Gastroesophageal sphincter (tissue), 4 donors: ENCODE results near the gene ATF7IP2. TPM values are rescaled to one million over a fixed set of nuclear protein-coding genes. Genes with fewer than 3 reads are reported as not detected.
"Not testable (repeated sequence)": the region's sequence is repeated elsewhere in the genome, so short reads cannot be mapped to it uniquely, and the experiment has no call there.

Source experiments
- ATAC-seq: fragments of 150-250 bp; one replicate; pipeline ENCODE4 v1.9.1; 2016; ENCODE audit warnings: mild to moderate bottlenecking, moderate library complexity
- H3K27ac ChIP-seq, 4 donors: fragments of 200-600 bp; sonication (generic) in 3 of 4; 1 replicate in 3 of 4; 2 replicates in 1 of 4; pipeline ENCODE4 v1.5.1; 2016 to 2019
- H3K27me3 ChIP-seq: fragments of 200-600 bp; sonication (generic); one replicate; pipeline ENCODE4 v1.5.1; 2019
- H3K36me3 ChIP-seq, 2 donors: fragments of 200-600 bp; sonication (generic); one replicate each; pipeline ENCODE4 v1.5.1; 2019; ENCODE audit warnings: control low read depth in 1 of 2
- H3K4me1 ChIP-seq, 3 donors: fragments of 200-600 bp; sonication (generic); 1 replicate in 2 of 3; 2 replicates in 1 of 3; pipeline ENCODE4 v1.5.1; 2016 to 2019; ENCODE audit warnings: control low read depth in 2 of 3
- H3K4me3 ChIP-seq, 2 donors: fragments of 200-600 bp; sonication (generic); one replicate each; pipeline ENCODE4 v1.5.1; 2019; ENCODE audit warnings: mild to moderate bottlenecking in 1 of 2, moderate library complexity in 1 of 2
- H3K9me3 ChIP-seq, 3 donors: fragments of 200-600 bp; sonication (generic); one replicate each; pipeline ENCODE4 v1.5.1; 2017 to 2019; ENCODE audit warnings: control low read depth in 2 of 3
- CTCF ChIP-seq, 4 experiments: fragments of 200-600 bp in 2 of 4; fragments of 450-650 bp in 2 of 4; sonication (generic) in 1 of 4; IDR thresholded peaks; one replicate each; pipeline ENCODE4 v1.5.1; 2017 to 2019; ENCODE audit warnings: antibody characterized with exemption in 4 of 4, mild to moderate bottlenecking in 2 of 4, moderate library complexity in 2 of 4
- EP300 ChIP-seq: sonication (generic); formaldehyde crosslinking; IDR thresholded peaks from one replicate; pipeline ENCODE4 v1.6.1; 2017; ENCODE audit warnings: antibody characterized with exemption, mild to moderate bottlenecking
- POLR2A ChIP-seq, 2 donors: fragments of 450-650 bp; IDR thresholded peaks; one replicate each; pipeline ENCODE4 v1.6.1; 2017; ENCODE audit warnings: antibody characterized with exemption in 2 of 2, mild to moderate bottlenecking in 2 of 2, moderate library complexity in 1 of 2
- POLR2AphosphoS5 ChIP-seq: sonication (generic); formaldehyde crosslinking; IDR thresholded peaks from one replicate; pipeline ENCODE4 v1.6.1; 2017; ENCODE audit warnings: antibody characterized with exemption
- WGBS, 2 donors: methylation state at CpG; one replicate each; pipeline ENCODE4 v1.1.5; 2018; ENCODE audit warnings: low coverage in 1 of 2; 5-methylcytosine and 5-hydroxymethylcytosine counted together
- total RNA-seq, 4 donors: library from RNA; depleted of rRNA; stranded (reverse); fragments of >200 nt; gene quantifications; one replicate each; pipeline ENCODE4 v1.1.0, GENCODE V29; 2016

ATF7IP2 gene
- total RNA-seq, 4 donors from 2014 or later = 4.6 to 11.2 (median 7.2) TPM

- H3K4me3 ChIP-seq = no peak overlapping the region
- no peak for ATAC-seq
- no peaks in the 10 kb centered on the region for H3K36me3 ChIP-seq
- no peak for TF ChIP-seq POLR2AphosphoS5
- no peak for TF ChIP-seq EP300
- no peak for TF ChIP-seq CTCF (IDR thresholded peaks at IDR 0.05)
- no peak for TF ChIP-seq POLR2A (IDR thresholded peaks at IDR 0.05)
- 70 to 73% methylated on average over 4 to 5 of the region's 5 CpGs for WGBS, 2 donors
- no peaks in the 10 kb centered on the region for H3K27me3 ChIP-seq
- H3K4me1 ChIP-seq = no peaks in the 10 kb centered on the region
- H3K9me3 ChIP-seq = no peaks in the 10 kb centered on the region
- no peak overlapping the region for H3K27ac ChIP-seq
These were observed 36.0 kb upstream of the ATF7IP2 start for GRCh38 chr16:10349851-10350250.

- no peaks in the 10 kb centered on the region for H3K27me3 ChIP-seq
- H3K27ac ChIP-seq = no peak overlapping the region
- no peaks in the 10 kb centered on the region for H3K9me3 ChIP-seq
- H3K4me1 ChIP-seq = no peaks in the 10 kb centered on the region
- no peak for ATAC-seq
- H3K4me3 ChIP-seq = no peak overlapping the region
- 66 to 74% methylated on average over 2 of the region's 2 CpGs for WGBS, 2 donors
- TF ChIP-seq POLR2A (IDR thresholded peaks at IDR 0.05) (no peak), POLR2AphosphoS5 (no peak), CTCF (IDR thresholded peaks at IDR 0.05) (no peak), EP300 (no peak)
- H3K36me3 ChIP-seq = no peaks in the 10 kb centered on the region
These were observed 33.6 kb upstream of the ATF7IP2 start for GRCh38 chr16:10352262-10352661.

- Histone ChIP-seq H3K4me3 (no peak overlapping the region), H3K4me1 (no peaks in the 10 kb centered on the region), H3K36me3 (no peaks in the 10 kb centered on the region), H3K27ac (no peak overlapping the region), H3K9me3 (no peaks in the 10 kb centered on the region), H3K27me3 (peaks cover 4% of the 10 kb centered on the region)
- TF ChIP-seq POLR2A (IDR thresholded peaks at IDR 0.05) (no peak), POLR2AphosphoS5 (no peak), CTCF (IDR thresholded peaks at IDR 0.05) (no peak), EP300 (no peak)
- 94% methylated on average over 12 of the region's 23 CpGs; no CpG with 5 or more reads in 1 of the 2 donors for WGBS, 2 donors
- ATAC-seq = no peak
These were observed 30.3 kb upstream of the ATF7IP2 start for GRCh38 chr16:10355589-10355988.

- no peak for ATAC-seq
- H3K27me3 ChIP-seq = peaks cover 19% of the 10 kb centered on the region
- H3K36me3 ChIP-seq = no peaks in the 10 kb centered on the region
- 86 to 87% methylated on average over 4 to 8 of the region's 11 CpGs for WGBS, 2 donors
- H3K27ac ChIP-seq = no peak overlapping the region
- TF ChIP-seq CTCF (IDR thresholded peaks at IDR 0.05) = no peak
- no peak for TF ChIP-seq POLR2AphosphoS5
- TF ChIP-seq POLR2A (IDR thresholded peaks at IDR 0.05) = no peak
- TF ChIP-seq EP300 = no peak
- no peaks in the 10 kb centered on the region for H3K4me1 ChIP-seq
- H3K4me3 ChIP-seq = no peak overlapping the region
- H3K9me3 ChIP-seq = no peaks in the 10 kb centered on the region
These were observed 28.7 kb upstream of the ATF7IP2 start for GRCh38 chr16:10356870-10357842.

- not testable (repeated sequence) for H3K27ac ChIP-seq
These were observed 24.1 kb upstream of the ATF7IP2 start for GRCh38 chr16:10361747-10362076.

More at GRCh38 chr16:10361747-10362076, 24.1 kb upstream of the ATF7IP2 start:
- H3K36me3 ChIP-seq, H3K4me3 ChIP-seq, H3K9me3 ChIP-seq, H3K4me1 ChIP-seq, ATAC-seq: not testable (repeated sequence)
- peaks cover 28% of the 10 kb centered on the region for H3K27me3 ChIP-seq
- WGBS, 2 donors = 98 to 100% methylated on average over 4 to 7 of the region's 8 CpGs
